ENCODE data around the gene GADD45G. TPM values are rescaled to one million over a fixed set of nuclear protein-coding genes. Genes with fewer than 3 reads are reported as not detected.

The GADD45G gene
- total and polyA plus RNA-seq, 4 donors: 5.5 to 106 (median 43.3) TPM

DNA sequence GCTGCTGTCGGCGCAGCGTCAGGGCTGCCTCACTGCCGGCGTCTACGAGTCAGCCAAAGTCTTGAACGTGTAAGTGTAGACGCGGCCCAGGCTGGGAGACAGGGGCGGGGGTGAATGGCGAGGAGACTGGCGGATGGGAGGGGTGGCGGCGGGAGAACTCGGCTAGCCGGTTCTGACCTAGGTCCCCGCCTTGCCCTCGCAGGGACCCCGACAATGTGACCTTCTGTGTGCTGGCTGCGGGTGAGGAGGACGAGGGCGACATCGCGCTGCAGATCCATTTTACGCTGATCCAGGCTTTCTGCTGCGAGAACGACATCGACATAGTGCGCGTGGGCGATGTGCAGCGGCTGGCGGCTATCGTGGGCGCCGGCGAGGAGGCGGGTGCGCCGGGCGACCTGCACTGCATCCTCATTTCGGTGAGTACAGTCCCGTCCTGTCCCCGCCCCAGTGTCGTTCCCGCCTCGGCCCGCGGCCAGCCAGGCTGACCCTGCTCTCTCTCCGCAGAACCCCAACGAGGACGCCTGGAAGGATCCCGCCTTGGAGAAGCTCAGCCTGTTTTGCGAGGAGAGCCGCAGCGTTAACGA is 745 bp downstream of the GADD45G start:
- H3K27me3 ChIP-seq (ENCODE audit: control insufficient read depth in 4 of 4, insufficient read depth in 4 of 4, low read length in 3 of 4): no peaks in the 10 kb centered on the region
- H3K9ac ChIP-seq (ENCODE audit: low read depth in 1 of 2, low read length in 2 of 2): peak overlapping the region; percentile 79 to 80
- WGBS: under 1% methylated on average over 57 of the region's 57 CpGs
- peak overlapping the region; percentile 82 to 88 for H3K27ac ChIP-seq (ENCODE audit: low read depth in 1 of 2, low read length in 2 of 2)
- no peaks in the 10 kb centered on the region for H3K36me3 ChIP-seq (ENCODE audit: control insufficient read depth in 4 of 4, insufficient read depth in 3 of 4, low read depth in 1 of 4, low read length in 3 of 4)
- DNase-seq (ENCODE audit: low spot score): peak; percentile 66
- no peaks in the 10 kb centered on the region for H3K9me3 ChIP-seq (ENCODE audit: control insufficient read depth in 4 of 4, low read length in 3 of 4)
- TF ChIP-seq FOXA2 (IDR thresholded peaks at IDR 0.05) (no peak), RXRA (IDR thresholded peaks at IDR 0.05) (no peak), EGR1 (IDR thresholded peaks at IDR 0.05; ENCODE audit: low read depth in 2 of 2) (peak in 1 of 2 donors; percentile 35)
- peaks cover 0 to 34% (median 18%) of the 10 kb centered on the region in 4 donors for H3K4me1 ChIP-seq (ENCODE audit: control insufficient read depth in 4 of 4, insufficient read depth in 4 of 4, low read length in 3 of 4)
- peak overlapping the region; percentile 79 to 95 (median 87) for H3K4me3 ChIP-seq (ENCODE audit: low read depth in 1 of 3, low read length in 3 of 3)

DNA sequence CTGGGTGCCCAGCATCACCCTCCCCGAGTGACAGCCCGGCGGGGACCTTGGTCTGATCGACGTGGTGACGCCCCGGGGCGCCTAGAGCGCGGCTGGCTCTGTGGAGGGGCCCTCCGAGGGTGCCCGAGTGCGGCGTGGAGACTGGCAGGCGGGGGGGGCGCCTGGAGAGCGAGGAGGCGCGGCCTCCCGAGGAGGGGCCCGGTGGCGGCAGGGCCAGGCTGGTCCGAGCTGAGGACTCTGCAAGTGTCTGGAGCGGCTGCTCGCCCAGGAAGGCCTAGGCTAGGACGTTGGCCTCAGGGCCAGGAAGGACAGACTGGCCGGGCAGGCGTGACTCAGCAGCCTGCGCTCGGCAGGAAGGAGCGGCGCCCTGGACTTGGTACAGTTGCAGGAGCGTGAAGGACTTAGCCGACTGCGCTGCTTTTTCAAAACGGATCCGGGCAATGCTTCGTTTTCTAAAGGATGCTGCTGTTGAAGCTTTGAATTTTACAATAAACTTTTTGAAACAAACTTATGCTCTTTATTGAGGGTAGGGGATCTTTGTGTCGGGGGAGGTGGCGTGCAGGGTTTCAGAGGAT is 1.3 kb downstream of the GADD45G start:
- WGBS: 3% methylated on average over 40 of the region's 40 CpGs
- no peaks in the 10 kb centered on the region for H3K36me3 ChIP-seq (ENCODE audit: control insufficient read depth in 4 of 4, insufficient read depth in 3 of 4, low read depth in 1 of 4, low read length in 3 of 4)
- peak overlapping the region; percentile 82 to 88 for H3K27ac ChIP-seq (ENCODE audit: low read depth in 1 of 2, low read length in 2 of 2)
- H3K27me3 ChIP-seq (ENCODE audit: control insufficient read depth in 4 of 4, insufficient read depth in 4 of 4, low read length in 3 of 4): no peaks in the 10 kb centered on the region
- TF ChIP-seq EGR1 (IDR thresholded peaks at IDR 0.05; ENCODE audit: low read depth in 2 of 2) (no peak), HNF4A (conservative IDR thresholded peaks at IDR 0.05) (peak; percentile 45 to 47), TAF1 (conservative IDR thresholded peaks at IDR 0.05) (peak; percentile 10), FOXA2 (IDR thresholded peaks at IDR 0.05) (no peak), ATF3 (IDR thresholded peaks at IDR 0.05) (no peak), JUND (IDR thresholded peaks at IDR 0.05) (peak in 1 of 2 donors; percentile 21), HNF4G (IDR thresholded peaks at IDR 0.05) (no peak), YY1 (IDR thresholded peaks at IDR 0.05) (no peak), NR2F2 (IDR thresholded peaks at IDR 0.05) (no peak), CTCF (IDR thresholded peaks at IDR 0.05; ENCODE audit: low read depth, low read length, missing input control) (no peak), REST (IDR thresholded peaks at IDR 0.05) (no peak), RAD21 (IDR thresholded peaks at IDR 0.05) (no peak)
- TF ChIP-seq, protein P1, sequence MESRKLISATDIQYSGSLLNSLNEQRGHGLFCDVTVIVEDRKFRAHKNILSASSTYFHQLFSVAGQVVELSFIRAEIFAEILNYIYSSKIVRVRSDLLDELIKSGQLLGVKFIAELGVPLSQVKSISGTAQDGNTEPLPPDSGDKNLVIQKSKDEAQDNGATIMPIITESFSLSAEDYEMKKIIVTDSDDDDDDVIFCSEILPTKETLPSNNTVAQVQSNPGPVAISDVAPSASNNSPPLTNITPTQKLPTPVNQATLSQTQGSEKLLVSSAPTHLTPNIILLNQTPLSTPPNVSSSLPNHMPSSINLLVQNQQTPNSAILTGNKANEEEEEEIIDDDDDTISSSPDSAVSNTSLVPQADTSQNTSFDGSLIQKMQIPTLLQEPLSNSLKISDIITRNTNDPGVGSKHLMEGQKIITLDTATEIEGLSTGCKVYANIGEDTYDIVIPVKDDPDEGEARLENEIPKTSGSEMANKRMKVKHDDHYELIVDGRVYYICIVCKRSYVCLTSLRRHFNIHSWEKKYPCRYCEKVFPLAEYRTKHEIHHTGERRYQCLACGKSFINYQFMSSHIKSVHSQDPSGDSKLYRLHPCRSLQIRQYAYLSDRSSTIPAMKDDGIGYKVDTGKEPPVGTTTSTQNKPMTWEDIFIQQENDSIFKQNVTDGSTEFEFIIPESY (IDR thresholded peaks at IDR 0.05): no peak
- H3K9ac ChIP-seq (ENCODE audit: low read depth in 1 of 2, low read length in 2 of 2): peak overlapping the region; percentile 79 to 85
- H3K4me1 ChIP-seq (ENCODE audit: control insufficient read depth in 4 of 4, insufficient read depth in 4 of 4, low read length in 3 of 4): peaks cover 0 to 34% (median 18%) of the 10 kb centered on the region in 4 donors
- peak; percentile 79 for DNase-seq (ENCODE audit: low spot score)
- peak overlapping the region; percentile 79 to 95 (median 87) for H3K4me3 ChIP-seq (ENCODE audit: low read depth in 1 of 3, low read length in 3 of 3)
- H3K9me3 ChIP-seq (ENCODE audit: control insufficient read depth in 4 of 4, low read length in 3 of 4): no peaks in the 10 kb centered on the region
